Kasumi-1 (cell line): ENCODE measurements around the gene RGS10.
"Not testable (repeated sequence)": the region's sequence is repeated elsewhere in the genome, so short reads cannot be mapped to it uniquely, and the experiment has no call there.

Source experiments
- DNase-seq, 2 experiments: peaks; one replicate each; lab custom pipeline; 2025; lab: John Stamatoyannopoulos, UW

RGS10 gene

DNA sequence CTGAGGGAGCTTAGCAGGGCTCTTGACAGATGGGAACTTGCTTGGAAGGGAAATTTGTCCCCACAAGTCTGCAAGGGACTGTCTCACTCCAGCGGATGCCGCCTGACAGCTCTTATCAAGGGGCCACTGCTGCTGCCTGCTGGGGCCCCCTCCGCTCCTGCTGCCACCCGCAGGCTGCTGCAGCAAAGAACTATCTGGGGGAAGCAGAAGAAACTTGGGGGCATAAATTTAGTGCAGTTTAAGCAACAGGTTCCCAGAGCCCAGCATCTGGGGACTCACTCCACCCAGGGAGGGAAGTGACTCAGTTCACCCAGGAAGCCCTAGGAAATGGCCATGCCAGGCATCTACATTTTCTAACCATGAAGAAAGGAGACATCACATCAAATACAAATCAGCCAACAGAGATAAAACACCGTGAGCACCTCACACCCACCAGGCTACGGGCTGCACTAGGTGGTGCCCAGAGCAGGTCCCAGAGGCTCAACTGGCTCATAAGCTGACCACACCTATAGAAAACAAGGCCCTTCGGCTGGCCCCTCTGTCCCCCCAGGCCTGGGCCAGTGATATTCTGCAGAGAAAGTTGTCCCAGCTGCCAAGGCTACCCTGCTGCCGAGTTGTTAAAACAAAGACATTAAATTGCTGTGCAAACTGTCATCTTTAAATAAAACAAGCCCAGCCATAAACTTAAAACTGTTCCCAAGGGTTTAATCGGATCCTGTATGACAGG, 3.7 kb downstream of the RGS10 start:
- peak; percentile 86 to 91 for DNase-seq

DNA sequence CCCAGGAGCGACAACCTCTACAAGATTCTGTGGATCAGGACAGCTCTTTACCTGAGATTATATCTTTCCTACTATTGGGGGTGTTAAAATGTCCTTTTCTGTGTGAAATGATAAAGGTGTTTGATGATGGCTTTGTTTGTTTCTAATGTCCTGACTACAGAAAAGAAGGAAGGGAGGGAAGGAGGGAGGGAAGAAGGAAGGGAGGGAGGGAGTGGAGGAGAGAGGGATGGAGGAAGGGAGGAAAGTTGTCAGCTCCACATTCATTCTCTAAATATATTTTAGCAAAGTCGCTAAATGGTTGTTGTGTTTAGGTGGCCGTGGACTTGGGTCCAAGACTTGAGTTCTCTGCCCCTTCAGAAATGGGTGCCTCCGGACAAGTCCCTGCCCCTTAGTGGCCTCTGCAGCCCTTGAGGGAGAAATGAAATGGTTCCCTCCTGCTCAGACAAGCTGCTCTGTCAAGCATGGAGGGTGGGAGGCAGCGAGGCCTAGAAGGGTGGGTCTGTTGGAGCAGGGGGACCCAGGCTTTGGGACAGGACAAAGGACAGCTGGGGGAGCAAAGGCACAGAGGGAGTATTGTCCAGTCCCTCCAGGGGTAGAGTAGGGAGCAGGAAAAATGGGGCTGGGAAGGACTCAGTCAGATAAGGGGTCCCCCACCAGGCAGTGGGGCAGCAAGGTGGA, 4.4 kb downstream of the RGS10 start:
- no peak for DNase-seq

DNA sequence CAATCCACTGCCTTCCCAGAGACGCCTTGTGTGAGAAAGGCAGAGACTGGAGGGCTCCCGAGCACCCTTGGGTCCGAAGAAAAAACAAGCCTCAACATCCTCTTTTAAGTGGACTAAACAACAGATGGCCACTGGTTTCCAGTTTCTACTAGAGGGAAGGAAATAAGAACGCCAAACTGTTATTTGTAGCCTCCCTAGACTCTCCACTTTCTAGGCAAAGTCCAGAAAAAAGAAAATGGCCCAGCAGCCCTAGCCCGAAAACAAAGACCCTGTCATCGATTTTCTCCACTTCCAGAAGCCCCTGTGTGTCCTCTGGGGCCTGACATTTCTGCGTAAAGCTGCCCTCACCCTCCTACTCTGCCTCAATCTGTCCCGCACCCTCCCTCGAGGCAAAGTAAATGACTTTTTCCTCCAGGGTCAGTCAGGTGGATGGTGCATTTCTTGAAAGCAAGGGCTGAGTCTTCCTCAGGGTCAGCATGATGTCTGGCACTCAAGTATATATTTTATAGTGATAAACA, 6.0 kb downstream of the RGS10 start:
- no peak for DNase-seq

DNA sequence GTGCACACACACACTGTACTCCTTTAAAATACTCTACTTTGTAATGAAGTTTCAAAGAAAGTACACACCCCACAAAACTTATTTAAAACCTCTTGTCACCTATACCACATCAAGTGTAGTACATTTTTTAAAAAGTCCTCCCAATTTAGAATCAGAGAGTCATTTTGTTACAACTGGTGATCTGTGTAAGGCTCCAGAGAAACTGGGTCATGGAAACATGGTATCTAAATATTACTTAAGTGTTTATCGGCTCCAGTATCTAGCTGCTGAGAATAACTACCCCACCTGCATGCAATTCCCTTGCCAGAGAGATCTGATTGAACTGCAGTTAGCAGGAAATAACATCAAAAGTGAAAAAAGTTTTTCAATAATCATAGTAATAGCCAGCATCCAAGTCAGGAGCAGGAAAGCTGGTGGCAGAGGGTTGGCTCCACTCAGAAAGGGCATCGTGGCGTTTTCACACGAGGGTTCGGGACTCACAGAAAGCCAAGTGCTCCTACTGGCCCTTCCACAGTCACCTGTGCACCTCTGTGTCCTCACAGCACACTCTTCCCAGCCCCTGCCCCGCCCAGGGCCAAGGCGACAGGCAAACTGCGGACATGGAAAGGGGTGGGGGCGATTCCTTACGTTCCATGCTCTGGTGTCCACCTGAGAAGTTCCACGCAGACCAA, 6.5 kb downstream of the RGS10 start:
- DNase-seq: no peak

DNA sequence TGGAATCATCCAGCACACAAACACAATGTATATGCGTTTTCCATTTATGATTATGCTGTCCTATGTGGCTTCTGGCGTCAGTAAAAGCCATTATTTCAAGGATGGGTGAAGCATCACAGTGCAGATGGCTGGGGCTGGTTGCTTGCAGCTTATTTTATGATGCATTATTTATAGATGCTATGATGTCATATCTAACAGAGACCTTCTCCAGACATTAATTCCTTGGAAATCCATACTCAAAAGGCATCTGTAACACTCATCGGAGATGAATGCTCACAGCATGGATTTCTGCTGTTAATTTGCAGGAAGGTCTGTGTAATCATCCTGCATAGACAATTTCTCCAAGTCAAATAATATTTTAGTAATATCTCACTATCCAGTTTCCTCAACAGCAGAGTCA, 7.2 kb downstream of the RGS10 start:
- no peak for DNase-seq

DNA sequence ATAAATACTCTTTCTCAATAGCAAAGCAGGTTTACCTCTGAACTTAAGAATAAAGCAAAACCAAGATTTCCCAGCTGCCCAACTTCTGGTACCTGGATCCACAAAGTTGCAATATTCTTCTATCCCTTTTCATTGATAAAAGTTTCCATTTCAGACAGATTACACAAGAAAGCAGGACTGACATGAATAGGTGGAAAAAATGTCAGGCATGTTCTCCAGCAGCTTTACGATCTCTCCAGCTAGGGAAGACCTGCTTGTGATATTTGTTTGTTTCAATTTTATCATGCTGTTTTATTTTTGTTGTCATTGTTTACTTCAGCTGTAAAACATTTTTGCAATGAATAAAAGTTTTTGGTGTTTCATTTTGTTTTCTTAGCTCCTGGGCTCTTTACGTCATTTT, 9.0 kb downstream of the RGS10 start:
- no peak for DNase-seq

DNA sequence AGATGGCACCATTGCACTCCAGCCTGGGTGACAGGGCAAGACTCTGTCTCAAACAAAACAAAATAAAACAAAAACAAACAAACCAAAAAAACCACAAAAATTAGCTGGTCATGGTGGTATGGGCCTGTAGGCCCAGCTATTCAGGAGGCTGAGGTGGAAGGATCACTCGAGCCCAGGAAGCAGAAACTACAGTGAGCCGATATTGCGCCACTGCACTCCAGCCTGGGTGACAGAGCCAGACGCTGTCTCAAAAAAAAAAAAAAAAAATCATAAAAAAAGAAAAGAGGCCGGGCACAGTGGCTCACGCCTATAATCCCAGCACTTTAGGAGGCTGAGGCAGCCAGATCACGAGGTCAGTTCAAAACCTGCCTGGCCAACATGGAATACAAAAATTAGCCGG, 9.7 kb downstream of the RGS10 start:
- DNase-seq: peak; percentile 16 to 22

DNA sequence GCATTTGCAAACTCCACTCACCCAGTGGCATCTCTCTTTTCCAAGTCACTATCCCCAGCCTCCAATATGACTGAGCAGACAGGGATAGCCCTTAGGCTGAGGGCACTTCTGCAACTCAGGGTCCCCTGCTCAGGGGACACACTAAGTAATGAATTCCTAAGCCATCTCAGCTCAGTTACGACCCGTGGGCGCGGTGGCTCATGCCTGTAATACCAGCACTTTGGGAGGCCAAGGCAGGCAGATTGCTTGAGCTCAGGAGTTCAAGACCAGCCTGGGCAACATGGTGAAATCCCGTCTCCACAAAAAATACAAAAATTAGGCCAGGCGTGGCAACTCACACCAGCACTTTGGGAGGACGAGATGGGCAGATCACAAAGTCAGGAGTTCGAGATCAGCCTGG, 10.3 kb downstream of the RGS10 start:
- not testable (repeated sequence) for DNase-seq

DNA sequence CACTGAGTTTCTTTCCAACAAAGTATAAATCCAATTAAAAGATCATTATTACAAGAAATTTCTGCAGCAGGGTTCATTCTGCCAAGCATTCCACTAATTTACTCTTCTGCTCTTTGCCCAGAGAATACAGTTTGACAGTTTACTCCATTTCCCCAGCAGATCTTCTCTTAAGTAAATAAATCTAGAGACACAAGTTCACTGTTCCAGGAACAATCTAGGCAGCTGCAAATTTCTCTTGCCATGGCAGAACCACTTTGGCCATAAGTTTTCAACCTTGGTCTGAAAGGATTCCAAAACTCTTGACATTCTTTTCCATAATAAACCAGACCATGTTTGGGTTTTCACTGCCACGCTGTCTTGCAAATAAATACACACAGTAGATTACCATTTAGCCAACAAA, 11.5 kb downstream of the RGS10 start:
- DNase-seq: no peak

DNA sequence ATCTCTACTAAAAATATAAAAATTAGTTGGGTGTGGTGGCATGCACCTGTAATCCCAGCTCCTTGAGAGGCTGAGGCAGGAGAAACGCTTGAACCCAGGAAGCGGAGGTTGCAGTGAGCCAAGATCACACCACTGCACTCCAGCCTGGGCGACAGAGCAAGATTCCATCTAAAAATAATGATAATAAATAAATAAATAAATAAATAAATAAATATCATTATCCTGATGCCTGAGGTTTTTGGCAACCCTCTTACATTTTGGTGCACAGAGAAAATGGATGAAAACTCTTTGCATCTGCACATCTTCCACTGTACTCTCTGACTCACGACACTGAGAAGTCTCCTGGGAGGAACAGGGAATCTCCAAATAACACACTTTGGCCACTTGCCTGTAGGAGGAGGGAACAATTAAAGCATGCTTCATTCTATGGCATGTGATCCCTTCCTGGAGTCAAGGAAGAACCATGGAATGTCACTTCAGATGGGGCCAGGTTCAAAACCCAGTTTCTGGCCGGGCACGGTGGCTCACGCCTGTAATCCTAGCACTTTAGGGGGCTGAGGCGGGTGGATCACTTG, 13.8 kb downstream of the RGS10 start:
- not testable (repeated sequence) for DNase-seq

DNA sequence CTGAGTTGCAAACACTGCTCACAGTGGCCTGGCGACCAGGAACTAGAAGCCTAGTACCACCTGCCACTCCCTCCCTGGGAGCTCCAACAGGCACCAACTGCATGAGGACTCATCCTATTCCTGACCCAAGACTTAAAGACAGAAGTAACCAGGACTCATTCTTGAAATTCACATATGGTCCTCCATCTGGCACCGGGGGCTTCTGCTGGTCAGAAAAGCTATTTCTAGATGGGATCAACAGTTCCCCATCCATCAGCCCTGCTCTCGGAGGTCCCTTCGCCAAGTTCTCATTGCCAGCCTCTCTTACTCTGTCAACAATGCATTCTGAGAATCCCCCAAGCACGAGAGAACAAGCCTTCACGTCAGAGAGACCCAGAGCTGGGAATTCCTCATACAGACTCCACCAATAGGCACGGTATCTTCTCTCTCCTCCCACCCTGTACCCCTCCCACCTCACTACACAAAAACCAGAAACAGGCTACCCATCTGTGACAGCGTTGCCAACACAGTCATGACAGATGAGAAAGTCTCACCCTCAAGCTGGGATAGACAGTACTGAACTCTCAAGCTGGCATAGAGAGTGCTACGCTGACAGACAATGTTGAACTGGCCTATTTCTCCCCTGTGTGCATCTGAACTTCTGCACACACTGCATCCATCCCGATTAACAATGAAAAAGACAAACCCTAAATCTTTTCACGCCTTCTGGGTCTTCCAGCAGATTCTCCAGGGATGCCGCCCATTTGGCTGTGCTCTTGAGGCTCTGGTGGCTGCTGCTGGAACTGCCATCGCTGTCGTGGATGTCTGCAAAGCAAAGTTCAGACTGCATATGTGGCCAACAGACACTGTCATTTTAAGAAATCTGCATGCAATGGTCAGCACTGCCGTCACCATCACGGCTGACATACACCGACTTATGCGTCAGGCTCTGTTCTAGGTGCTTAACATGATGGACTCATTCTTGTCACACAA, 15.6 kb downstream of the RGS10 start:
- DNase-seq: no peak

DNA sequence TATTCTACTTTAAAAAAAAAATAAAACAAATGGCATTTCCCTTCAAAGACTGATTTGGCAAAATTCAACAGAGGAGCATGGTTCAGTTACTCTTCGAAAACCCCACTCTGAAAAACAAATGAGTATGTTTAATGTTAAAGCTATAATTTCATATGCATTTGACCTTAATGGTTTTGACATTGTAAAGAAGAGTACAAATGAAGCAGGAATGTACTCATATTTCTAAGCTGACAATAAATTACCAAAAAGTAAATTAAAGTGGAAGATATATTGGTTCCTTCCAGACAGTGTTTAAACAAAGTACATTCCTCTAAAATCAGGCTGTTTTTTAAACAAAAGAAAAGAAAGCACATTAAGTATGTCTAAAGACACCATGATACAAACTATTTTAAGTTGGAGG, 16.4 kb downstream of the RGS10 start:
- no peak for DNase-seq

DNA sequence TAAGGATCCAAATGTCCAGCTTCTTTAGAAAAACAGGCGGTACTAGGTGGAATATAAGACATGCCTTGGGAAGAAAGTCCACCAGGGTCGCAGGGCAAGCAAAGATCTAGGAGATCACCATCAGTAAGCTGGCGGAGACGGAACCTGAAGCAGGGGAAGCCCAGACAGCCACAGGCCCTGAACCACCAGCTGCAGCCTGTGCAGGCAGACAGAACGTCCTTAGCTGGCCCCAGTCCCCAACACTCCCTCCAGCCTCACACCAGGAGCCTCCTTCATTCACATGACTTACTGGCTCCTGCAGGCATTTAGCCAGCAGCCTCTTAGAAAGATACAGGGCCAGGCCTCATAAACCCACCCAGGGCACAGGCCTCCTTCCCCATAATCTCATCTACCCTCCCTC, 17.4 kb downstream of the RGS10 start:
- no peak for DNase-seq

DNA sequence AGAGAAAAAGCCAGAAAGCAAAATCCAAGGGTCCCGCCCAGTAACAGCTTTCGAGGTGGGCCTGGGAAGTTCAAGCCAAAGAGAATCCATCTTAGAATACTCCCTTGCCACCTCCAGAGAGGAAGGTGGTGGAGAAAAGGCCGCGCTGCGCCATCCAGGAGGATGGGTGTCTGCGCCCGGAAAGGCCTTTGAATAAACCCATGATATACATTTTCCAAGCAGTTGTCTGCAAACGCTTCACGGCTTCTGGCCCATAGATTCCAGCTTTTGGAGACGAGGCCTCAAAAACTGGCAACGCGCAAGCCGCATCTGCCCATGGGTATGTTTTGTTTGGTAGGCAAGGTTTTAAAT, 17.8 kb downstream of the RGS10 start:
- DNase-seq: no peak

DNA sequence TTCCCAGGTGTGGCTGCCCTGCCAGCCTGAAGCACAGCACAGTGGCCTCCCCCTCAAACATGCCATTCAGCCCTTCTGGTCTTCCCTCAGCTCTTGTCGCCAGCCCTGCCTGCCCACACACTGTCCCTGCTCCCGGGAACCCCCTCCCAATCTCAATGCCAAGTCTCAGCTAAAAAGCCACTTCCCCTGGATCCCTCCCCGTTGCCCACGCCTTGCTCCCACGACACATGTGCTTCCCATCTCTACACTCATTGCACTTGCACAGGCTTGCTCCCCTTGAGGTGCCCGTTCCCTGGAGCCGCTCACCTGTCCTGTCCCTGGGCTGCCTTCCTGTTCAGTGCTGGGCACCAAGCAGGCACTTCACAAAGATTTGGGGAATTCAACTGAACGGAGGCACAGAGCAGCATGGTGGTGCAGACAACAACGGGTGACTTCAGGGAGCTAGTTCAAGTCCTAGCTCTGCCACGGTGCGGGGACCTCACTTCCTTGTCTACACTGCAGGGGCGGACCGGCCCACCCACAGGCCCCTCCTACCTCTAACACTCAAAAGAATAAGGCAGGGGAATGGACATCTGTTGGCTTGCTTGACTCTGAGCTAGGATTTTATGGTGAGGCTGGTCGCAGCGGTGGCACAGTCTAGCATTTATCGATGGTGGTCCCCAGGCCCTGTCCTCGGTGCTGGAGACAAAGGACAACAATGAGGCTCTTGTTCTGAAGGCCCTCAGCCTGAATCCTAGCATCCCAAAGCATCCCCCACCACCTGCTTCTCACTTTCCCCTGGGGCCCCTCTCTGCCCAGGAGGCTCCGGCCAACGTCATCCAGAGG, 18.4 kb downstream of the RGS10 start:
- no peak for DNase-seq

DNA sequence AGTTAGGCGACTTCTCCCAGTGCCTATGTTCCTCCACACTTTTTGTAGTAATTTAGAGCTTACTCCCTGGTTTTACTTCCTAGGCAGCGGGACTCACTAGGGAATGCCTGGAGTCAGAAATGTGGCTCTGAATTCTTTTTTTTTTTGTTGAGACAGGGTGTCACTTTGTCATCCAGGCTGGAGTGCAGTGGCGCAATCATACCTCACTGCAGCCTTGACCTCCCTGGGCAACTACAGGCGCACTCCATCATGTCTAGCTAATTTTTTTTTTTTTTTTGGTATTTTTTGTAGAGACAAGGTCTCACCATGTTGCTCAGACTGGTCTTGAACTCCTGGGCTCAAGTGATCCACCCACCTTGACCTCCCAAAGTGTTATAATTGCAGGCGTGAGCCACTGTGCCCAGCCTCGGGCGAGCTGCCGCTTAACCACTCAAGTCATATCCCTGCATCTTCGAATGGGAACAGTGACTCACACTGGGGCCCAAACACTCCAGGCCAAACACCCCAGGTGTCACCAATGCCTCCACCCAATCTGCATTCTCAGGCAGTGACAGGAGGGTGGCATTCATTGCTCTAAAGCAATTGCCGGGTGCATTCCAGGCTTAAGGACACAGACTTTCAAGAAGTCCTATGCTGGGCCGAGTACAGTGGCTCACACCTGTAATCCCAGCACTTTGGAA, 19.6 kb downstream of the RGS10 start:
- no peak for DNase-seq

DNA sequence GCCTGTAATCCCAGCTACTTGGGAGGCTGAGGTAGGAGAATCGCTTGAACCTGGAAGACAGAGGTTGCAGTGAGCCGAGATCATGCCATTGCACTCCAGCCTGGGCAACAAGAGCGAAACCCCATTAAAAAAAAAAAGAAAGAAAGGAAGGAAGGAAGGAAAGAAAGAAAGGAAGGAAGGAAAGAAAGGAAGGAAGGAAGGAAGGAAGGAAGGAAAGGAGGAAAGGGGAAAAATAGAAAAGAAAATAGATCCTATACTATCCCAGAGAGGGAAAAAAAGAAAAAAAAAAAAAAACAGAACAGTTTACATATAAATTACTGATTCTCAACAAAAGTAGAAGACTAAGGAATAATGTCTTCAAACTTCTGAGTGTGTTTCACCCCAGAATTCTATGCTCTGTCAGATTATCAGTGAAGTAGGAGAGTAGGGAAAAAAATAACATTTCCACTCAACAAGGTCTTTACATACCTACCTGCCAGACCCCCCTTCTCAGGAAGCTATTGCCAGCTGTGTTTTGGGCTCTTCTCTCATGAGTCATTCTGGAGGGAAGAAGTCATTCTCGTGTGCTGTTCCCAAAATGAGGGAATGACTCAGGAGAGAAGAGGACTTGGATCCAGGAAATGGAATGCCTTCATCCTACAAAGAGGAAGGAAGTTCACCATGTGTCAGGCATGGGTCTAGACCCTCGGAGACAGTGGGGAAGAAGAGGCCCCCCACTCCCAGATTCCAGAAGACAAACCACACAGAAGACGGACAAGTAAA, 20.9 kb downstream of the RGS10 start:
- no peak for DNase-seq

DNA sequence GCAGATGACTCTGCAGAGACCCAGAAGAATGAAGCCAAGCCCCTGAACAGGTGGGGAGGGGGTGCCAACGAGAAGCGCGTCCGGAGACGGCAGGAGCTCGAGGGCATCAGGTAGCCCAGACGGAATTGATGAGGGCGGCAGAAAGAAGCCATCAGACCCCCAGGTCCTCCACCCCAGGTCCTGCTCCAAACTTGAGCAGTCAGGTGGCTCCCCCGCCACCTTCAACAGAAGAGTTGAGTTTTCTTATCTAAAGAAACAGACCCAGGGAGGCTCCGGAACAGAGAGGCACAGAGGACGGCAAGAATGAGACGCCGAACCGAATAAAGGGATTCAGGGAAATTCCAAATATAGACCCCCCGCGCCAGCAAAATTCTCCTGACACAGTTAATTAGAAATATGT, 22.2 kb downstream of the RGS10 start:
- DNase-seq: no peak

DNA sequence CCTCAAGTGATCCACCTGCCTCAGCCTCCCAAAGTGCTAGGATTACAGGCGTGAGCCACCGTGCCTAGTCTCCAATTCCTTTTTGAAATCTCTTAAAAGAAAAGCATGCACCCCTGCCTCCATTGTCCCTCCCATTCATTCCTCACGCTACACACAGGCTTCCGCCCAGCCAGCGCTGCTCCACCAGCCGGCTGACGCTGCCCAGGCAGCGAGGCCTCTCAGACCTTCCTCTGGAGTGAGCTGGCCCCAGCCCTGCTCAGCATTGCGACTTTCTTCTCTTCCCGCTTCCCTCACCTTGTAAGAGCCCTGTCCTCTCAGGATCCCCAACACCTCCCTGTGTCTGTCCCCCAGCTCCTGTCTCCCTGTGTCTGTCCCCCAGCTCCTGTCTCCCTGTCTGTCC, 23.6 kb downstream of the RGS10 start:
- DNase-seq: no peak
